Activated T-helper 17 cell treated with anti-CD3 and anti-CD28 coated beads, Interleukin-2, amount 50 U/mL, for 72 hours (primary cell): ENCODE results near the gene FBF1. TPM values are rescaled to one million over a fixed set of nuclear protein-coding genes. Genes with fewer than 3 reads are reported as not detected.
"Not testable (repeated sequence)": the region's sequence is repeated elsewhere in the genome, so short reads cannot be mapped to it uniquely, and the experiment has no call there.

ENCODE experiments used
- ATAC-seq: fragments of 150-1000 bp; cut with Tn5 transposase; replicated peaks from 2 replicates; pipeline ENCODE4 v1.10.0; 2021; ENCODE audit warnings: mild to moderate bottlenecking, moderate library complexity
- H3K27ac Mint-ChIP-seq: one replicate; pipeline ENCODE4 v1.8.0; 2022; ENCODE audit warnings: mixed read lengths
- H3K27me3 Mint-ChIP-seq: one replicate; pipeline ENCODE4 v1.8.0; 2022; ENCODE audit warnings: mixed read lengths
- H3K36me3 Mint-ChIP-seq: one replicate; pipeline ENCODE4 v1.8.0; 2022; ENCODE audit warnings: low read depth, mild to moderate bottlenecking, mixed read lengths
- H3K4me1 Mint-ChIP-seq: one replicate; pipeline ENCODE4 v1.8.0; 2022; ENCODE audit warnings: mixed read lengths
- H3K4me3 Mint-ChIP-seq: one replicate; pipeline ENCODE4 v1.8.0; 2022; ENCODE audit warnings: mild to moderate bottlenecking, mixed read lengths
- H3K9me3 Mint-ChIP-seq: one replicate; pipeline ENCODE4 v1.8.0; 2022; ENCODE audit warnings: mixed read lengths
- total RNA-seq, 2 donors: library from RNA; stranded (reverse); gene quantifications; one replicate each; pipeline ENCODE4 v1.2.3, GENCODE V29; 2022

The FBF1 gene
- total RNA-seq, 2 donors from 2014 or later = 9.2 to 10.6 TPM

GRCh38 chr17:75872434-75873351 lies 68.1 kb downstream of the FBF1 start:
- Mint-ChIP-seq H3K36me3 (no peaks in the 10 kb centered on the region), H3K9me3 (no peaks in the 10 kb centered on the region), H3K27me3 (no peaks in the 10 kb centered on the region), H3K4me3 (no peak overlapping the region), H3K27ac (peak overlapping the region; percentile 73), H3K4me1 (no peaks in the 10 kb centered on the region)
- ATAC-seq = peak; percentile 18

- not testable (repeated sequence) for H3K4me1 Mint-ChIP-seq, H3K9me3 Mint-ChIP-seq, H3K27me3 Mint-ChIP-seq, H3K4me3 Mint-ChIP-seq, H3K36me3 Mint-ChIP-seq, H3K27ac Mint-ChIP-seq, ATAC-seq
Measured at GRCh38 chr17:75870228-75870627, 70.6 kb downstream of the FBF1 start.

GRCh38 chr17:75869282-75870141 lies 71.3 kb downstream of the FBF1 start:
- H3K9me3 Mint-ChIP-seq = no peaks in the 10 kb centered on the region
- no peak for ATAC-seq
- H3K27ac Mint-ChIP-seq = no peak overlapping the region
- no peaks in the 10 kb centered on the region for H3K36me3 Mint-ChIP-seq
- peaks cover 3% of the 10 kb centered on the region for H3K4me1 Mint-ChIP-seq
- no peaks in the 10 kb centered on the region for H3K27me3 Mint-ChIP-seq
- no peak overlapping the region for H3K4me3 Mint-ChIP-seq

- not testable (repeated sequence) for H3K4me3 Mint-ChIP-seq, H3K4me1 Mint-ChIP-seq, H3K36me3 Mint-ChIP-seq, ATAC-seq, H3K27me3 Mint-ChIP-seq, H3K27ac Mint-ChIP-seq, H3K9me3 Mint-ChIP-seq
Measured at GRCh38 chr17:75868730-75869281, 72.0 kb downstream of the FBF1 start.

GRCh38 chr17:75865404-75866188 lies 75.2 kb downstream of the FBF1 start:
- H3K9me3 Mint-ChIP-seq = not testable (repeated sequence)
- peak overlapping the region; percentile 62 for H3K4me3 Mint-ChIP-seq

GRCh38 chr17:75864887-75865286 lies 76.0 kb downstream of the FBF1 start:
- ATAC-seq = peak; percentile 81
- not testable (repeated sequence) for H3K9me3 Mint-ChIP-seq, H3K36me3 Mint-ChIP-seq, H3K27me3 Mint-ChIP-seq, H3K4me1 Mint-ChIP-seq
- Mint-ChIP-seq H3K27ac (peak overlapping the region; percentile 86), H3K4me3 (peak overlapping the region; percentile 62)

More at GRCh38 chr17:75865404-75866188, 75.2 kb downstream of the FBF1 start:
- H3K27ac Mint-ChIP-seq = peak overlapping the region; percentile 86
- H3K36me3 Mint-ChIP-seq, H3K4me1 Mint-ChIP-seq, H3K27me3 Mint-ChIP-seq, ATAC-seq: not testable (repeated sequence)

DNA sequence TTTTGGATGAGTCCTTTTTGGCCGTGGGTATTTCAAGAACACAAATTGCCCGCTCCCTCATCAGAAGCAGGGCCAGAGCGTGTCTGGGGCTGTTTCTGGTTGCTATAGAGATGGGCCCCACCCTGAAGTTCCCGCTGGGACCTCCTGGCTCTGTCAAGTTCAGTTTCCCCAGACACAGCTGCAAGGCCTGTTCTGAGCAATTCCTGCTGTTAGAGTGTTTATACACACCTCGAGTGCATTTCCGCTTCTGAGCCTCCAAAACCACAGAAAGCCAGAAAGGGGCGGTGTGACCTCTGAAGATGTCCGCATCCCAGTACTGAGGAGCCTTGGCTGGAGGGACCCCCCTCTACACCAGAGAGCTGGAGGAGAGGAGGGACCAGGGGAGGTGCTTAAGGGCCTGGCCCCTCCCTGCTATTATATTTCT lies 76.4 kb downstream of the FBF1 start:
- Mint-ChIP-seq H3K27me3 (no peaks in the 10 kb centered on the region), H3K36me3 (no peaks in the 10 kb centered on the region), H3K9me3 (no peaks in the 10 kb centered on the region), H3K27ac (peak overlapping the region; percentile 86), H3K4me3 (peak overlapping the region; percentile 62), H3K4me1 (peaks cover 6% of the 10 kb centered on the region)
- ATAC-seq = peak; percentile 78

- H3K27ac Mint-ChIP-seq = no peak overlapping the region
Measured at GRCh38 chr17:75861927-75862317, 78.9 kb downstream of the FBF1 start.

More at GRCh38 chr17:75861927-75862317, 78.9 kb downstream of the FBF1 start:
- Mint-ChIP-seq H3K4me1 (peaks cover 12% of the 10 kb centered on the region), H3K9me3 (no peaks in the 10 kb centered on the region), H3K36me3 (no peaks in the 10 kb centered on the region), H3K27me3 (no peaks in the 10 kb centered on the region), H3K4me3 (no peak overlapping the region)
- ATAC-seq = no peak

Other genes starting within 250 kb of the FBF1 start
- gene ITGB4, start 219.6 kb downstream of the FBF1 start, total RNA-seq = 1 to 10 TPM in 1 of 2 donors, under 1 TPM in 1; 0.54 to 1.2 TPM
- gene GALK1, start 175.8 kb downstream of the FBF1 start, total RNA-seq = 10 to 100 TPM; 43.4 to 51.4 TPM
- gene UNK, start 156.2 kb downstream of the FBF1 start, total RNA-seq = 10 to 100 TPM; 19.0 to 22.1 TPM
- 100 to 1,000 TPM; 153 to 160 TPM for gene UNC13D, start 96.6 kb downstream of the FBF1 start, total RNA-seq
- gene WBP2, start 85.7 kb downstream of the FBF1 start, total RNA-seq = 100 to 1,000 TPM in 1 of 2 donors, 10 to 100 TPM in 1; 67.4 to 127 TPM
- gene TRIM47, start 62.5 kb downstream of the FBF1 start, total RNA-seq = 10 to 100 TPM; 11.0 to 32.4 TPM
- gene TRIM65, start 44.1 kb downstream of the FBF1 start, total RNA-seq = 10 to 100 TPM; 20.3 to 33.9 TPM
- gene MRPL38, start 36.2 kb downstream of the FBF1 start, total RNA-seq = 100 to 1,000 TPM in 1 of 2 donors, 10 to 100 TPM in 1; 74.2 to 113 TPM
- 10 to 100 TPM; 24.0 to 35.2 TPM for gene ACOX1, start 38.1 kb upstream of the FBF1 start, total RNA-seq
- gene TEN1, start 38.2 kb upstream of the FBF1 start, total RNA-seq = 10 to 100 TPM; 15.3 to 18.5 TPM
- gene CDK3, start 59.8 kb upstream of the FBF1 start, total RNA-seq = 1 to 10 TPM; 8.0 to 9.0 TPM
- gene EVPL, start 86.3 kb upstream of the FBF1 start, total RNA-seq = under 1 TPM in 1 of 2 donors, not detected in 1; 0.11 TPM
- 100 to 1,000 TPM; 109 to 117 TPM for gene SRP68, start 131.5 kb upstream of the FBF1 start, total RNA-seq
- 10 to 100 TPM in 1 of 2 donors, 1 to 10 TPM in 1; 7.5 to 14.8 TPM for gene GALR2, start 133.7 kb upstream of the FBF1 start, total RNA-seq
- gene ZACN, start 138.1 kb upstream of the FBF1 start, total RNA-seq = 10 to 100 TPM in 1 of 2 donors, 1 to 10 TPM in 1; 6.5 to 13.5 TPM
- 100 to 1,000 TPM; 104 to 117 TPM for gene EXOC7, start 162.7 kb upstream of the FBF1 start, total RNA-seq
- gene FOXJ1, start 200.2 kb upstream of the FBF1 start, total RNA-seq = under 1 TPM in 1 of 2 donors, not detected in 1; 0.15 TPM